Measurements from ENCODE around the gene PIK3AP1. TPM values are rescaled to one million over a fixed set of nuclear protein-coding genes. Genes with fewer than 3 reads are reported as not detected.

The PIK3AP1 gene
- total RNA-seq, 6 donors from 2014 or later = 22.0 to 64.8 (median 34.6) TPM

GRCh38 chr10:96708456-96708855 is 11.9 kb downstream of the PIK3AP1 start:
- WGBS, 2 donors = 68 to 79% methylated on average over 7 of the region's 7 CpGs
- Histone ChIP-seq H3K4me1 (peaks cover 0 to 6% (median 0%) of the 10 kb centered on the region in 4 donors), H3K27me3 (no peaks in the 10 kb centered on the region), H3K27ac (peak overlapping the region; percentile 55 to 84 (median 64)), H3K36me3 (no peaks in the 10 kb centered on the region), H3K4me3 (no peak overlapping the region), H3K9me3 (no peaks in the 10 kb centered on the region)
- DNase-seq = no peak
- TF ChIP-seq POLR2AphosphoS5 (IDR thresholded peaks at IDR 0.05) = no peak
- no peak for TF ChIP-seq CTCF (IDR thresholded peaks at IDR 0.05)
- no peak for TF ChIP-seq EP300 (IDR thresholded peaks at IDR 0.05)
- TF ChIP-seq POLR2A (IDR thresholded peaks at IDR 0.05) = no peak
- ATAC-seq (ENCODE audit: low FRiP score in 2 of 2) = peak; percentile 49 to 85

- TF ChIP-seq POLR2AphosphoS5 (IDR thresholded peaks at IDR 0.05) (no peak), EP300 (IDR thresholded peaks at IDR 0.05) (no peak), CTCF (IDR thresholded peaks at IDR 0.05) (no peak), POLR2A (IDR thresholded peaks at IDR 0.05) (no peak)
- Histone ChIP-seq H3K27me3 (no peaks in the 10 kb centered on the region), H3K27ac (no peak overlapping the region), H3K4me1 (peaks cover 0 to 6% (median 0%) of the 10 kb centered on the region in 4 donors), H3K4me3 (no peak overlapping the region), H3K9me3 (no peaks in the 10 kb centered on the region), H3K36me3 (no peaks in the 10 kb centered on the region)
- no peak for ATAC-seq (ENCODE audit: low FRiP score in 2 of 2)
- WGBS, 2 donors = 69 to 90% methylated on average over 1 of the region's 1 CpG
- no peak for DNase-seq
These were observed 13.9 kb downstream of the PIK3AP1 start for GRCh38 chr10:96706331-96706853.

GRCh38 chr10:96705134-96705533 is 15.2 kb downstream of the PIK3AP1 start:
- peaks cover 0 to 6% (median 0%) of the 10 kb centered on the region in 4 donors for H3K4me1 ChIP-seq
- no peaks in the 10 kb centered on the region for H3K27me3 ChIP-seq
- ATAC-seq (ENCODE audit: low FRiP score in 2 of 2) (no peak), DNase-seq (no peak)
- H3K36me3 ChIP-seq = no peaks in the 10 kb centered on the region
- WGBS, 2 donors = 48 to 69% methylated on average over 1 of the region's 1 CpG
- H3K27ac ChIP-seq = no peak overlapping the region
- no peaks in the 10 kb centered on the region for H3K9me3 ChIP-seq
- H3K4me3 ChIP-seq = no peak overlapping the region
- no peak for TF ChIP-seq POLR2A (IDR thresholded peaks at IDR 0.05)
- TF ChIP-seq EP300 (IDR thresholded peaks at IDR 0.05) = no peak
- no peak for TF ChIP-seq CTCF (IDR thresholded peaks at IDR 0.05)
- no peak for TF ChIP-seq POLR2AphosphoS5 (IDR thresholded peaks at IDR 0.05)

GRCh38 chr10:96704563-96704962 is 15.8 kb downstream of the PIK3AP1 start:
- ATAC-seq (ENCODE audit: low FRiP score in 2 of 2) (no peak), DNase-seq (no peak)
- Histone ChIP-seq H3K9me3 (no peaks in the 10 kb centered on the region), H3K36me3 (no peaks in the 10 kb centered on the region), H3K27me3 (no peaks in the 10 kb centered on the region), H3K4me3 (no peak overlapping the region), H3K4me1 (peaks cover 0 to 5% (median 0%) of the 10 kb centered on the region in 4 donors), H3K27ac (no peak overlapping the region)
- WGBS, 2 donors = 89 to 90% methylated on average over 4 of the region's 4 CpGs
- TF ChIP-seq CTCF (IDR thresholded peaks at IDR 0.05) (no peak), EP300 (IDR thresholded peaks at IDR 0.05) (no peak), POLR2A (IDR thresholded peaks at IDR 0.05) (no peak), POLR2AphosphoS5 (IDR thresholded peaks at IDR 0.05) (no peak)

GRCh38 chr10:96703358-96703757 is 17.0 kb downstream of the PIK3AP1 start:
- no peak for TF ChIP-seq POLR2A (IDR thresholded peaks at IDR 0.05)
- no peak for TF ChIP-seq EP300 (IDR thresholded peaks at IDR 0.05)
- TF ChIP-seq POLR2AphosphoS5 (IDR thresholded peaks at IDR 0.05) = no peak
- no peak for TF ChIP-seq CTCF (IDR thresholded peaks at IDR 0.05)
- Histone ChIP-seq H3K27ac (no peak overlapping the region), H3K4me1 (no peaks in the 10 kb centered on the region), H3K27me3 (no peaks in the 10 kb centered on the region), H3K9me3 (no peaks in the 10 kb centered on the region), H3K4me3 (no peak overlapping the region), H3K36me3 (no peaks in the 10 kb centered on the region)
- ATAC-seq (ENCODE audit: low FRiP score in 2 of 2) = no peak
- 56 to 70% methylated on average over 4 of the region's 4 CpGs for WGBS, 2 donors
- DNase-seq = no peak

Data from upper lobe of left lung (tissue), 6 donors.